PFSK-1 (cell line): ENCODE results near the gene TAF3.

Source experiments
- FOXP2 ChIP-seq: optimal IDR thresholded peaks from 2 replicates; pipeline ENCODE3; 2011; ENCODE audit warnings: borderline replicate concordance, control low read depth, inconsistent platforms; ENCODE audit not compliant: insufficient read depth; ENCODE audit errors: extremely low read length, extremely low read depth
- POLR2AphosphoS5 ChIP-seq: IDR thresholded peaks from 2 replicates; pipeline ENCODE4 v1.6.1; 2012; ENCODE audit warnings: low read depth, mild to moderate bottlenecking, control low read depth, low read length, moderate library complexity
- SIN3A ChIP-seq: IDR thresholded peaks from 2 replicates; pipeline ENCODE4 v1.6.1; 2012; ENCODE audit warnings: mild to moderate bottlenecking, low read length, moderate library complexity, borderline replicate concordance; ENCODE audit not compliant: insufficient read depth
- TAF1 ChIP-seq: IDR thresholded peaks from 2 replicates; pipeline ENCODE4 v1.6.1; 2012; ENCODE audit warnings: low read length, control low read depth, borderline replicate concordance; ENCODE audit not compliant: insufficient read depth
- TF ChIP-seq, protein P1 (sequence below), 2 experiments: IDR thresholded peaks; 2 replicates each; pipeline versions ENCODE4 v1.6.1 to v1.8.0; 2011 to 2012; ENCODE audit warnings: low read depth in 2 of 2, low read length in 2 of 2, control low read depth in 1 of 2, inconsistent platforms in 1 of 2, mild to moderate bottlenecking in 1 of 2, moderate library complexity in 1 of 2; ENCODE audit not compliant: insufficient read depth in 1 of 2

Gene TAF3

DNA sequence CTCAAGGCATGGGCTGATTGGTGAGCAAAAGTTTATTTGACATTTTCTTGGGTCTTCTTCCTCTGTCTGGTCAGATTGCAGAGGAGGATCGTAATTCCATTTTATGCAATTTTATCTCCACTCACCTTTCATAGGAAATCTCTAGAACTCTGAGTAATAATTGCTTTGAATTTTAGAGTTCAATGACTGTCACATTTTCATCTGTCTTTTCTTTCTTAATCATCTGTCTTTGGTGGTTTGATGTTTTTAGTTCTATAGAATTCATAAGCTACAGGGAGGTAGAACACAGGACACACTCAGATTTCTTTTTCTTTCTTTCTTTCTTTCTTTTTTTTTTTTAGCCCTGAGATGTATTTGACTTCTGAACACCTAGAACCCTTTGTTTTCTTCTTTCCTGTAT, 247.8 kb downstream of the TAF3 start:
- TF ChIP-seq SIN3A: no peak
- TF ChIP-seq POLR2AphosphoS5: no peak
- TF ChIP-seq FOXP2: no peak
- TF ChIP-seq, protein P1, sequence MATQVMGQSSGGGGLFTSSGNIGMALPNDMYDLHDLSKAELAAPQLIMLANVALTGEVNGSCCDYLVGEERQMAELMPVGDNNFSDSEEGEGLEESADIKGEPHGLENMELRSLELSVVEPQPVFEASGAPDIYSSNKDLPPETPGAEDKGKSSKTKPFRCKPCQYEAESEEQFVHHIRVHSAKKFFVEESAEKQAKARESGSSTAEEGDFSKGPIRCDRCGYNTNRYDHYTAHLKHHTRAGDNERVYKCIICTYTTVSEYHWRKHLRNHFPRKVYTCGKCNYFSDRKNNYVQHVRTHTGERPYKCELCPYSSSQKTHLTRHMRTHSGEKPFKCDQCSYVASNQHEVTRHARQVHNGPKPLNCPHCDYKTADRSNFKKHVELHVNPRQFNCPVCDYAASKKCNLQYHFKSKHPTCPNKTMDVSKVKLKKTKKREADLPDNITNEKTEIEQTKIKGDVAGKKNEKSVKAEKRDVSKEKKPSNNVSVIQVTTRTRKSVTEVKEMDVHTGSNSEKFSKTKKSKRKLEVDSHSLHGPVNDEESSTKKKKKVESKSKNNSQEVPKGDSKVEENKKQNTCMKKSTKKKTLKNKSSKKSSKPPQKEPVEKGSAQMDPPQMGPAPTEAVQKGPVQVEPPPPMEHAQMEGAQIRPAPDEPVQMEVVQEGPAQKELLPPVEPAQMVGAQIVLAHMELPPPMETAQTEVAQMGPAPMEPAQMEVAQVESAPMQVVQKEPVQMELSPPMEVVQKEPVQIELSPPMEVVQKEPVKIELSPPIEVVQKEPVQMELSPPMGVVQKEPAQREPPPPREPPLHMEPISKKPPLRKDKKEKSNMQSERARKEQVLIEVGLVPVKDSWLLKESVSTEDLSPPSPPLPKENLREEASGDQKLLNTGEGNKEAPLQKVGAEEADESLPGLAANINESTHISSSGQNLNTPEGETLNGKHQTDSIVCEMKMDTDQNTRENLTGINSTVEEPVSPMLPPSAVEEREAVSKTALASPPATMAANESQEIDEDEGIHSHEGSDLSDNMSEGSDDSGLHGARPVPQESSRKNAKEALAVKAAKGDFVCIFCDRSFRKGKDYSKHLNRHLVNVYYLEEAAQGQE (IDR thresholded peaks at IDR 0.05; ENCODE audit: insufficient read depth in 1 of 2, low read depth in 2 of 2, low read length in 2 of 2): no peak
- no peak for TF ChIP-seq TAF1
